HG03558 (cell line): ENCODE measurements around the gene CD164L2.

Source experiments
- ATAC-seq: cut with Tn5 transposase; IDR thresholded peaks from one replicate; pipeline ENCODE4 v1.9.1; 2021; ENCODE audit warnings: moderate number of reproducible peaks; ENCODE audit not compliant: unreplicated experiment; ENCODE audit errors: extremely low read depth

CD164L2 gene

GRCh38 chr1:27331922-27332321 is 51.2 kb downstream of the CD164L2 start:
- no peak for ATAC-seq

- no peak for ATAC-seq
These were observed 51.7 kb downstream of the CD164L2 start for GRCh38 chr1:27331426-27331825.

GRCh38 chr1:27330786-27331185 is 52.3 kb downstream of the CD164L2 start:
- no peak for ATAC-seq
